ENCODE data around the gene PPM1B. TPM values are rescaled to one million over a fixed set of nuclear protein-coding genes. Genes with fewer than 3 reads are reported as not detected.

The PPM1B gene
- total and polyA plus RNA-seq, 9 of the 15 experiments (the other 6 are each of a cell fraction or from before 2014, with no cell fraction given) = 8.9 to 44.0 (median 28.6) TPM

- DNase-seq (ENCODE audit: extremely low read depth in 1 of 4, low spot score in 3 of 4) = no peak
- intact Hi-C loops (cut with micrococcal nuclease) (no loop called here), in situ Hi-C loops (cut with MboI) (no loop called here)
- WGBS (ENCODE audit: insufficient coverage, low coverage, missing lambda C conversion rate) = 0% methylated on average over 1 of the region's 1 CpG
- TF ChIP-seq, protein P1, sequence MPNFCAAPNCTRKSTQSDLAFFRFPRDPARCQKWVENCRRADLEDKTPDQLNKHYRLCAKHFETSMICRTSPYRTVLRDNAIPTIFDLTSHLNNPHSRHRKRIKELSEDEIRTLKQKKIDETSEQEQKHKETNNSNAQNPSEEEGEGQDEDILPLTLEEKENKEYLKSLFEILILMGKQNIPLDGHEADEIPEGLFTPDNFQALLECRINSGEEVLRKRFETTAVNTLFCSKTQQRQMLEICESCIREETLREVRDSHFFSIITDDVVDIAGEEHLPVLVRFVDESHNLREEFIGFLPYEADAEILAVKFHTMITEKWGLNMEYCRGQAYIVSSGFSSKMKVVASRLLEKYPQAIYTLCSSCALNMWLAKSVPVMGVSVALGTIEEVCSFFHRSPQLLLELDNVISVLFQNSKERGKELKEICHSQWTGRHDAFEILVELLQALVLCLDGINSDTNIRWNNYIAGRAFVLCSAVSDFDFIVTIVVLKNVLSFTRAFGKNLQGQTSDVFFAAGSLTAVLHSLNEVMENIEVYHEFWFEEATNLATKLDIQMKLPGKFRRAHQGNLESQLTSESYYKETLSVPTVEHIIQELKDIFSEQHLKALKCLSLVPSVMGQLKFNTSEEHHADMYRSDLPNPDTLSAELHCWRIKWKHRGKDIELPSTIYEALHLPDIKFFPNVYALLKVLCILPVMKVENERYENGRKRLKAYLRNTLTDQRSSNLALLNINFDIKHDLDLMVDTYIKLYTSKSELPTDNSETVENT (CRISPR knock-in tag; IDR thresholded peaks at IDR 0.05) = no peak
- TF ChIP-seq ATF6 (CRISPR knock-in tag; IDR thresholded peaks at IDR 0.05) (no peak), SOX6 (IDR thresholded peaks at IDR 0.05) (no peak)
- ATAC-seq = no peak
- ChIA-PET POLR2A (no interaction called here), CTCF (ENCODE audit: low intra/inter-chr PET ratio) (no interaction called here)
- no peaks in the 10 kb centered on the region for H3K9me3 ChIP-seq (replicated peaks; ENCODE audit: control insufficient read depth, insufficient read depth, low read depth, low read length)
- H3K9me1 ChIP-seq (ENCODE audit: control insufficient read depth, insufficient read depth, low read length) = no peaks in the 10 kb centered on the region
- peaks cover 18 to 29% of the 10 kb centered on the region in 2 experiments; a peak in 4 of 5 replicates for H3K27me3 ChIP-seq (ENCODE audit: control insufficient read depth in 2 of 2, insufficient read depth in 2 of 2, low read length in 2 of 2)
- H3K79me2 ChIP-seq (ENCODE audit: control insufficient read depth, insufficient read depth, low read length) = no peaks in the 10 kb centered on the region
- FAIRE-seq = no peak
- H3K9ac ChIP-seq (ENCODE audit: insufficient read depth in 1 of 2, low read depth in 2 of 2, low read length in 2 of 2) = no peak overlapping the region
- H4K20me1 ChIP-seq (replicated peaks; ENCODE audit: control insufficient read depth, insufficient read depth, low read length) = 0 out of 2 replicates have a peak, but pooled peaks cover 3% of the 10 kb centered on the region
- H3K36me3 ChIP-seq (ENCODE audit: control insufficient read depth, insufficient read depth, low read length) = no peaks in the 10 kb centered on the region
- H3K4me3 ChIP-seq = no peak overlapping the region
- H3K4me1 ChIP-seq (replicated peaks in 1 of 2; ENCODE audit: control insufficient read depth in 2 of 2, insufficient read depth in 2 of 2, low read length in 2 of 2) = no peaks in the 10 kb centered on the region
- no peak overlapping the region for H3K27ac ChIP-seq (ENCODE audit: extremely low read depth, low read depth, low read length)
- H2AFZ ChIP-seq (ENCODE audit: low read depth, low read length) = no peak overlapping the region
- H3K4me2 ChIP-seq (ENCODE audit: insufficient read depth, low read length) = no peak overlapping the region
- BruUV-seq (replicated peaks) = no TSS peak
Observed at GRCh38 chr2:44277541-44277940, 108.9 kb downstream of the PPM1B start.

Measured in K562 (cell line).